ENCODE measurements around the gene LLGL1.
"Not testable (repeated sequence)": the region's sequence is repeated elsewhere in the genome, so short reads cannot be mapped to it uniquely, and the experiment has no call there.

LLGL1 gene

DNA sequence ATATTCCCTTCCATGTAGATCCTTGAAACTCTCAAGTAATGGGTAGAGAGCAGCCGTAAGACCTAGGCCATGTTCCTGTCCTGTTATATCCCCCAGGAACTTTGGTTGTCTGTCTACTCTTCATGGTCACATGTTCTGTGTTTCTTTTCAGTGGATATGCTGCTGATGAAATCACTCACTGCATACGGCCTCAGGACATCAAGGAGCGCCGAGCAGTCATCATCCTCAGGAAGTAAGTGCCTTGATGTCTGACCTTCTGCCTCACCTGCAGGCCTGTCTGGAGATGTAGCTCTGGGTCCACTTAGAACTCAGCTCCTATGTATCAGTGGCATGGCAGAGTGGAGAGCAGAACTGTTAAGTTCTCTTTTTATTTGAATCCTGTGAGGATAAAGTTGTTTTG, 30.6 kb upstream of the LLGL1 start:
- no peak for DNase-seq

GRCh38 chr17:18195246-18195645, 30.2 kb upstream of the LLGL1 start:
- DNase-seq: no peak

- DNase-seq: no peak
These were observed 27.8 kb upstream of the LLGL1 start for GRCh38 chr17:18197535-18198194.

DNA sequence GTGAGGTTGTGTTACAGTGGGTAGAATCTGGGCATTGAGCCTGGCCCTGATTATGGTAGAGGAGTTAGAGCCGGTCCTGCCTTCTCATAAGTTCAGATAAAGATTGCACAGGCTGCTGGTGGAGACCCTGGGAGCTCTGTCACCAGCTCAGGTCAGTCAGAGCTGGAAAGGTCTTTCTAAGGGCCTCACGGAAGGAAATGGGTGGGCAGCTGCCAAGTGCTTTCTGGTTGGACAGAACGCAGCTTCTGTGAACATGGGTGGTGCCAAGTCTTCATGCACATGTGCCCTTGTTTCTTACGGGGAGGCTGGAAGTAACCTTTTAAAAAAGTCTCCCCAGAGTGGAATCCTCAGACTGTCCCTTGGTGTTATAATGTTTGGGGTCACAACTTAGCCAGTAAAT, 26.9 kb upstream of the LLGL1 start:
- DNase-seq: no peak

DNA sequence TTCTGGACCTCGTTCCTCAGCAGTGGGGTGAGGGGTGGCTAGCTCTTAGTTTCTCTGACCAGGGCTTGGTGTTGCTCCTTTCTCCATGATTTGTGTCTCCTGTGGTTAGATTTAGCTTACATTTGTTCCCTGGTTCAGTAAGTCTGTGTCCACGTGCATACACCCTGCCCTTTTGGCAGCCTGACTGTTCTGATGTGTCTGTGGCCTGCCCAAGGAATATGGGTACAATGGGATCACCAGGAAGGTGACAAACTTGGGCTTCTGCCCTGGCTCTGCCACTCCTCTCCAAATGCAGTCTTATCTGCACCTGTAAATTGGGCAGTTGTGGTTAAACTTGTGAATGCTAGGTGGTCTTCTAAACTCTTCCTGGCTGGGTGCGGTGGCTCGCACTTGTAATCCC, 24.3 kb upstream of the LLGL1 start:
- no peak for DNase-seq

- DNase-seq: no peak
These were observed 22.1 kb upstream of the LLGL1 start for GRCh38 chr17:18203308-18203707.

DNA sequence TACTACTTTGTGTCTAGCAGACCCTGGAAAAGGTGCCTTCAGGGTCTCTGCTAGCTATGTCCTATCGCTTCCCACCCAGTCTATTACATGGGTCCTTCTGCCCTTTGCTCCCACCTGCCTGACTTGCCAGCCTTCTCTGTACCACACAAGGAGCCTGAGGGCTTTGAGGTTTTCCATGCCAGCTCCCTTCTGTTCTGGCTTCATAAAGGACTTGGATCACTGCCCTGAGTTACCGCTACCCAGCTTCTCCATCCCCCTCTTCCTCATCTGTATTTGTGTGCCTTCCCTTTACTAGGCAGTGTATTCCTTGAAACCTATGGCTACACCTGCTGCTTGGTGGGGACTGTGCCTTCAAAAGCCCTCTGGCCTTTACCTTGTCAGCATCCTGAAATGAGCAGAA, 19.6 kb upstream of the LLGL1 start:
- no peak for DNase-seq

- DNase-seq: no peak
These were observed 18.5 kb upstream of the LLGL1 start for GRCh38 chr17:18206962-18207361.

DNA sequence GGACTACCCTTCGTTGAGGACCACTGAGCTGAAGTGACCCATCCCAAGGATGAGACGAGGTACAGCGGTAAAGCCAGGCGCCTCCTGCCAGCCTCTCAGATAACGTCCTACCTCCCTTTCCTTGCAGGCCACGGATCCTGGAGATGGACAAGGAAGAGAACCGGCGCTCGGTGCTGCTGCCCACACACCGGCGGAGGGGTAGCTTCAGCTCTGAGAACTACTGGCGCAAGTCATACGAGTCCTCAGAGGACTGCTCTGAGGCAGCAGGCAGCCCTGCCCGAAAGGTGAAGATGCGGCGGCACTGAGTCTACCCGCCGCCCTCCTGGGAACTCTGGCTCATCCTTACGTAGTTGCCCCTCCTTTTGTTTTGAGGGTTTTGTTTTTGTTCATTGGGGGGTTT, 17.3 kb upstream of the LLGL1 start:
- no peak for DNase-seq

GRCh38 chr17:18213666-18214270, 11.7 kb upstream of the LLGL1 start:
- DNase-seq: no peak

DNA sequence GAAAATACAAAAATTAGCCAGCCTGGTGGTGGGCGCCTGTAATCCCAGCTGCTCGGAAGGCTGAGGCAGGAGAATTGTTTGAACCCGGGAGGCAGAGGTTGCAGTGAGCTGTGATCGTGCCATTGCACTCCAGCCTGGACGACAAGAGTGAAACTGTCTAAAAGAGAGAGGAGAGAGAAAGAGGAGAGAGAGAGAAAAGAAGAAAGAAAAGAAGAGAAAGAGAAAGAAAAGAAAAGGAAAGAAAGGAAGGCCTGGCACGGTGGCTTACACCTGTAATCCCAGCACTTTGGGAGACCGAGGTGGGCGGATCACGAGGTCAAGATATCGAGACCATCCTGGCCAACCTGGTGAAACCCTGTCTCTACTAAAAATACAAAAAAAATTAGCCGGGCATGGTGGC, 8.5 kb upstream of the LLGL1 start:
- DNase-seq: not testable (repeated sequence)

DNA sequence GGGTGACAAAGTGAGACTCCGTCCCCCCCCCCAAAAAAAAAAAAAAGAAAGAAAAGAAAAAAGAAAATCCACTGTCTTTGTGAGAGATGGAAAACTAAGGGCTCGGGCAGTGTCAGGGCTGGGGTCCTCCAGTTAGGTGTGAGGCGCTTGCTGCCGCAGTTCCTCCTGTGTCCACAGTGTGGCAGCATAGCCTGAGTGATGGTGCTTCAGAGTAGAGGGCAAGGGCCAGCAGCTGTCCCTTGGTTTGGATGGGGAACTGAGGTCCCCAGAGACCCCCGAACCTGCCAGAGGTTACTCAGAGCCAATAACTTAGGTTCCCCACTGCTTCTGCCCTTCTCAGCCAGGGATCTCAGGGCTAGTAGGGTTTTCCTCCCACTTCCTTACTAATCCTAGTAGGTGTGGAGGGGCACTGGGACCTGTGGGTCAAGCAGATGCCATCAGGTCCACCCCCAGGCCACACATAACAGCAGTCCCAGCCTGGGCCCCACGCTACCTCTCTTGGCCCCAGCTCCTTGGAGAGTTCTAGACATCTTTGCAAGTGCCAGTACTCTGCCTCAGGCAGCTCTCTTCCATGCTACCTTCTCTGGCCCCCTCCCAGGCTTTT, 7.9 kb upstream of the LLGL1 start:
- DNase-seq: no peak

- no peak for DNase-seq
These were observed 6.5 kb upstream of the LLGL1 start for GRCh38 chr17:18218756-18219415.

GRCh38 chr17:18224053-18224386, 1.4 kb upstream of the LLGL1 start:
- DNase-seq: no peak

GRCh38 chr17:18224387-18225120, 881 bp upstream of the LLGL1 start:
- DNase-seq: no peak

GRCh38 chr17:18225642-18226283, 328 bp downstream of the LLGL1 start:
- no peak for DNase-seq

- DNase-seq: no peak
These were observed 980 bp downstream of the LLGL1 start for GRCh38 chr17:18226284-18226945.

DNA sequence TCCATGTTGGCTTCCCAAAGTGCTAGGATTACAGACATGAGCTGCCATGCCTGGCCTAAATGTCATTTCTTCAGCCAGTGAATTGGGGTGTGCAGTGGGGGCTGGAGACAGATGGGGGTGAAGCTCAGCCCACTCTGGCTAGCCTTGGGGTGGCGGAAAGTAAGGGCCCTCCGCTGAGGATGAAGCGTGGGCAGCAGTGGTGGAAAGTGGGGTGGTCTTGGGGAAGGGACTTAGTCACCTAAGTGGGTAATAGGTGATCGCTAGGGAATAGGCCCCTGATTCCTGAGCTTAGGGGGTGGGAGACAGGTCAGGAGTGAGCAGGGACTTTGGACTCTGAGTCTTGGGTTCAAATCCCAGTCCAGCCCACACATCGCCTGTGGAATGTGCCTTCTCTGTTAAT, 2.2 kb downstream of the LLGL1 start:
- DNase-seq: no peak

DNA sequence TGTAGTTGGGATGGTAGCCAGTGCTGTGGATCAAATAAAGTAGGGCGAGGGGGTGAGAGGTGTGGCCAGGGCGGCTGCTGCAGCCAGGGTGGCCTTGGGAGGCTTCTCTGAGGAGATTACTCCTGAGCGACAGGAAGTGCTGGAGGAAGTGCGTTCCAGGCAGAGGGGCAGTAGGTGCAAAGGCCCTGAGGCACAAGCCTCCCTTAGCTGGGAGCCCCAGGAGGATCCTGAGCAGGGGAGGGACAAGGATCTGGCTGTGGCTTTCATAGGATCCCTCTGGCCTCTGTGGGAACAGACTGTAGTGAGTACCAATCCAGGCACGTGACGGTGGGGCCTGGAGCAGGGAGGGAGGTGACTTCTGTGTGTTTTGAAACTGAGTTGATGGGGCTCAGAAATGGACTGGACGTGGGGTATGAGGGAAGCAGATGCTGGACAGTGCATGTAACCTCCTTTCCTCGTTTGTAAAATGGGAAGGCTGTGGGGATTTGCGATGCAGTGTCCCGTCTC, 2.8 kb downstream of the LLGL1 start:
- DNase-seq: no peak

- DNase-seq: no peak
These were observed 3.8 kb downstream of the LLGL1 start for GRCh38 chr17:18229254-18229653.

DNA sequence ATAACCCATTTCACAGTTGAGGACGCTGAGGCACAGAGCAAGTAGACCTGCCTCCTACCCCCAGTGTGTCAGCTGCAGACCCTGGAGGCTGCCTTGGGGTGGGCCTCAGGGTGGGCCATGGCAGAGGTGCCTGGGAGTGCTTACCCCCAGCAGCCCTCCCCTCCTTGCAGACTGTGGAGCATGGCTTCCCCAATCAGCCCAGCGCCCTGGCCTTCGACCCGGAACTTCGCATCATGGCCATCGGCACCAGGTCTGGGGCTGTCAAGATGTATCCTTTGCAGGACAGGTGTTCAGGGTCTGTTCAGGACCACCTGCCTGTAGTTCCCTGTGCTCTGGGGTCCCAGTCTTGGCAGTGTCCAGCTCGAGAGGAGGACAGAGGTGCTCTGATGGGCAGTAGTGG, 4.3 kb downstream of the LLGL1 start:
- DNase-seq: no peak
